Right atrium auricular region (tissue), 2 donors: ENCODE results near the gene RARG. TPM values are rescaled to one million over a fixed set of nuclear protein-coding genes. Genes with fewer than 3 reads are reported as not detected.
"Not testable (repeated sequence)": the region's sequence is repeated elsewhere in the genome, so short reads cannot be mapped to it uniquely, and the experiment has no call there.

Source experiments
- DNase-seq: peaks from one replicate; pipeline ENCODE4 v3.0.0-alpha.2; 2019; ENCODE audit warnings: low spot score
- H3K27ac ChIP-seq, 2 donors: fragments of 200-600 bp; sonication (generic); 1 replicate in 1 of 2; 2 replicates in 1 of 2; pipeline ENCODE4 v1.5.1; 2016 to 2019
- H3K27me3 ChIP-seq, 2 donors: fragments of 200-600 bp; sonication (generic); one replicate each; pipeline versions ENCODE4 v1.5.1 to v1.6.0; 2017 to 2019
- H3K36me3 ChIP-seq: fragments of 200-600 bp; sonication (generic); one replicate; pipeline ENCODE4 v1.5.1; 2016
- H3K4me1 ChIP-seq, 2 donors: fragments of 200-600 bp; sonication (generic); one replicate each; pipeline versions ENCODE4 v1.5.1 to v1.6.0; 2017 to 2019
- H3K4me3 ChIP-seq, 2 donors: fragments of 200-600 bp; sonication (generic); 1 replicate in 1 of 2; 2 replicates in 1 of 2; pipeline ENCODE4 v1.5.1; 2017 to 2019; ENCODE audit warnings: mild to moderate bottlenecking in 1 of 2, moderate library complexity in 1 of 2
- H3K9me3 ChIP-seq, 2 donors: fragments of 200-600 bp; sonication (generic); one replicate each; pipeline ENCODE4 v1.5.1; 2019
- total RNA-seq, 2 donors: library from RNA; depleted of rRNA; stranded (reverse); fragments of >200 nt; gene quantifications; one replicate each; pipeline ENCODE4 v1.1.0, GENCODE V29; 2016
- TF ChIP-seq, protein P1 (sequence below), 2 donors: fragments of 200-600 bp; sonication (generic); IDR thresholded peaks; one replicate each; pipeline ENCODE4 v1.5.1; 2019; ENCODE audit warnings: antibody characterized with exemption in 2 of 2

Gene RARG
- total RNA-seq, 2 donors from 2014 or later: 14.8 to 15.0 TPM

DNA sequence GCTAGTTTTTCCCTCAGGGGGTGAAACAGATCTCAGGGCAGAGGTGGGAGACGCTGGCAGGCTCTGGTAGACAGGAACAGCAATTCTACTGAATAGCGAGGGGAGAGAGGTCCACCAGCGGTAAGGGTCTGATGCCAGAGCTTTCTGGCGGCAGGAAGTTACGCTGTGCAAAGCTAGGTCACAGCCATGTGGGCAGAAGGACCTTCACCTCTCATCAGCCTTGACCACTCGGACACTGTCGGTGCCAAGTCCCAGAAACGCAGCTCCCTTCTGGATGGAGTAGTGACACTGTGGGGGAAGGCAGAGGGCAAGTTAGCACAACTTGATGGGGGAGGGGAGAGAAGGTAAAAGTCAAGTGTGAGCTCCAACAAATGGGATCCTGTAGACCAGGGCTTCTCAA lies 61.8 kb downstream of the RARG start:
- no peak overlapping the region for H3K4me3 ChIP-seq
- DNase-seq: no peak
- peaks cover 0 to 5% of the 10 kb centered on the region in 2 donors for H3K4me1 ChIP-seq
- no peaks in the 10 kb centered on the region for H3K36me3 ChIP-seq
- H3K9me3 ChIP-seq: no peaks in the 10 kb centered on the region
- no peak overlapping the region for H3K27ac ChIP-seq
- no peaks in the 10 kb centered on the region for H3K27me3 ChIP-seq
- TF ChIP-seq, protein P1, sequence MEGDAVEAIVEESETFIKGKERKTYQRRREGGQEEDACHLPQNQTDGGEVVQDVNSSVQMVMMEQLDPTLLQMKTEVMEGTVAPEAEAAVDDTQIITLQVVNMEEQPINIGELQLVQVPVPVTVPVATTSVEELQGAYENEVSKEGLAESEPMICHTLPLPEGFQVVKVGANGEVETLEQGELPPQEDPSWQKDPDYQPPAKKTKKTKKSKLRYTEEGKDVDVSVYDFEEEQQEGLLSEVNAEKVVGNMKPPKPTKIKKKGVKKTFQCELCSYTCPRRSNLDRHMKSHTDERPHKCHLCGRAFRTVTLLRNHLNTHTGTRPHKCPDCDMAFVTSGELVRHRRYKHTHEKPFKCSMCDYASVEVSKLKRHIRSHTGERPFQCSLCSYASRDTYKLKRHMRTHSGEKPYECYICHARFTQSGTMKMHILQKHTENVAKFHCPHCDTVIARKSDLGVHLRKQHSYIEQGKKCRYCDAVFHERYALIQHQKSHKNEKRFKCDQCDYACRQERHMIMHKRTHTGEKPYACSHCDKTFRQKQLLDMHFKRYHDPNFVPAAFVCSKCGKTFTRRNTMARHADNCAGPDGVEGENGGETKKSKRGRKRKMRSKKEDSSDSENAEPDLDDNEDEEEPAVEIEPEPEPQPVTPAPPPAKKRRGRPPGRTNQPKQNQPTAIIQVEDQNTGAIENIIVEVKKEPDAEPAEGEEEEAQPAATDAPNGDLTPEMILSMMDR (IDR thresholded peaks at IDR 0.05): no peak

DNA sequence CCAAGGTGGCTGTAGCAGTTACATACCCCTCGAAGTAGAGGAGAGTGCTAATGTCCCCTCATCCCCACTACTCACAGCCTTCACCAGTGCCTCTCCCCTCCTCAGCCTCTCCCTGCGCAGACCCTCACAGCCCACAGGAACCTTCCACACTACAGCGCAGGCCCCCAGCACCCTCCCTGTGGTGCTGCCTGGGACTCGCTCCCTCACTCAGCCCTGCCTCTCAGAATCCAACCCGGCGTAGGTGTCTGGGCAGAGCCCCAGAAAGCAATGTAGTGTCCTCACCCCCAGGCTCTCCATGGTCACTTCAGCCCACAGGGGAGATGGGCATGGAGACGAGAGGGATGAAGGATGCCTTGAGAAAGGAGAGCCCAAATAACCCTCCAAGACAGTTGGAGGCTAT lies 62.4 kb downstream of the RARG start:
- Histone ChIP-seq H3K36me3 (no peaks in the 10 kb centered on the region), H3K27ac (no peak overlapping the region), H3K9me3 (no peaks in the 10 kb centered on the region), H3K27me3 (no peaks in the 10 kb centered on the region), H3K4me3 (no peak overlapping the region), H3K4me1 (no peaks in the 10 kb centered on the region)
- TF ChIP-seq, protein P1 (IDR thresholded peaks at IDR 0.05): no peak
- DNase-seq: peak; percentile 28

DNA sequence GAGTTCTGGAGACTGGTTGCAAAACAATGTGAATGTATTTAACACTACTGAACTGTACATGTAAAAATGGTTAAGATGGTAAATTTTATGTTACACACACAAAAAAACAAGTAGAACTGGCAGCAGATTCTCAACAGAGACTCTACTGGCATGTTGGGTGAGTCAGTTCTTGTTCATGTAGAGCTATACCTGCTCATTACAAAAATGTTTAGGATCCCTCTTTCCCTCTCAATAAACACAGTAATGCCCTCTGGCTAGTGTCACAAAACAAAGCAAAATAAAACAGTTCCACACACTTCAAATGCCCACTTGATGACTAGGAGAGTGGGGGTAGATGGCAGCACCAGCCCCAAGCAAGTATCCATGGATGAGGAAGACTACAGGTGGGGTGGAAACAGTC lies 65.2 kb downstream of the RARG start:
- no peaks in the 10 kb centered on the region for H3K9me3 ChIP-seq
- H3K4me1 ChIP-seq: no peaks in the 10 kb centered on the region
- H3K4me3 ChIP-seq: no peak overlapping the region
- H3K36me3 ChIP-seq: no peaks in the 10 kb centered on the region
- DNase-seq: no peak
- H3K27me3 ChIP-seq: no peaks in the 10 kb centered on the region
- no peak overlapping the region for H3K27ac ChIP-seq
- TF ChIP-seq, protein P1 (IDR thresholded peaks at IDR 0.05): no peak

DNA sequence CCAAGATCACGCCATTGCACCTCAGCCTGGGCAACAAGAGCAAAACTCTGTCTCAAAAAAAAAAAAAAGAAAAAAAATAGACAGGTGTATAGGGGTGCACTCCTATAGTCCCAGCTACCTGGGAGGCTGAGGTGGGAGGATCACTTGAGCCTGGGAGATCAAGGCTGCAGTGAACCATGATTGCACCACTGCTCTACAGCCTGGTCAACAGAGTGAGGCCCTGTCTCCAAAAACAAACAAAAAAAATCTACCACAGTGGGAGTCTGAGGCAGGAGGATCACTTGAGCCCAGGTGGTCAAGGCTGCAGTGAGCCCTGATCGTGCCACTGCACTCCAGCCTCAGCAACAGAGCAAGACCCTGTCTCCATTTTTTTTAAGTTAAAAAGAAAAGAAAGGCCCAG lies 69.0 kb downstream of the RARG start:
- not testable (repeated sequence) for H3K27ac ChIP-seq, H3K36me3 ChIP-seq, H3K4me1 ChIP-seq, H3K27me3 ChIP-seq, DNase-seq, H3K9me3 ChIP-seq, H3K4me3 ChIP-seq

DNA sequence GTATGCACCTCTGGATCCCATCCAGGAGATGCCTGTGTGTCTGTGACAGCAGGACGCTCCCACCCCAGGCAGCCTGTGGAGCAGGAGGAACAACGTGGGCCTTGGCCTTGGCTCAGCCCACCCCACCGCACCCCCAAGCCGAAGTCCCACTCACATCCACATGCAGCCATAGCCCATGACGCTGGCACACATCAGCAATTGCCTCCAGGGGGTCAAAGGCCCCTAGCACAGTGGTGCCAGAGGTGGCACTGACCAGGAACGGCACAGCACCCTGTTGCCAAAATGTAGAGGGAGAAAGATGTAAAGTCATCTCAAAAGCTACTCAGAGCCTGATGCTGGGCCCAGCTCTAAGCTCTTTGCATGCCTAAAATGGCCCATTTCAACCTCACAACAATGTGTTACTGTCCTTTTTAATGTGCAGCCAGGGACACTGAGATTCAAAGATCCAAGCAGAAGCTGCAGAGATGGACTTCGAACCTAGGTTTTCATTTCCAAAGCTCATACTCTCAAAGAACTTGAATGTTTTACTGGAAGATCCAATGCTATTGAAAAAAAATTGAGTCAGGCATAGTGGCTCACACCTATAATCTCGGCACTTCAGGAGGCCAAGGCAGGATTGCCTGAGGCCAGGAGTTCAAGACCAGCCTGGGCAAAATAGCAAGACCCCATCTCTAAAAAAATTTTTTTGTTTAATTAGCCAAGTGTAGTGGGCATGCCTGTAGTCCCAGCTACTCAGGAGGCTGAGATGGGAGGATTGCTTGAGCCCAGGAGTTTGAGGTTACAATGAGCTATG lies 70.7 kb downstream of the RARG start:
- Histone ChIP-seq H3K4me1 (peaks cover 0 to 4% of the 10 kb centered on the region in 2 donors), H3K9me3 (no peaks in the 10 kb centered on the region), H3K27me3 (no peaks in the 10 kb centered on the region), H3K27ac (no peak overlapping the region), H3K4me3 (no peak overlapping the region), H3K36me3 (peaks cover 5% of the 10 kb centered on the region)
- TF ChIP-seq, protein P1 (IDR thresholded peaks at IDR 0.05): no peak
- DNase-seq: no peak

DNA sequence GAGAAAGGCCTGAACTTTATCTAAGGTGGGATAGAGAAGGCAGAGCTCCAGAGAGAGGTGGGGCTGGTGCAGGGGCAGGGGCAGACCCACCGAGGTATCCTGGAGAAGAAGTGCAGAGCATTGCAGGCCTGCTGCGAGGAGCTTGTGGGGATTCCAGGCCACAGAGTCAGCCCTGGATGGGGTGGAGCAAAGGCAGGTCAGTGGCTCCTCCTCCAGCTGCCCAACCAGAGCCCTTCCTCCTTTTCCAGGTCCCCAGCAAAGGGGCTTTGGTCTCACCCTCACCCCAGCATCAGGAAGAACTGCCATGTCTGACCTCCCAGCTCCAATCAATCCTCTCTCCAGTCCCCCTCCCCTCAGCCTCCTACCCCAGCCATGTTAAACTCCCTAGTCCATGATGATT lies 71.3 kb downstream of the RARG start:
- Histone ChIP-seq H3K36me3 (peaks cover 5% of the 10 kb centered on the region), H3K9me3 (no peaks in the 10 kb centered on the region), H3K4me3 (no peak overlapping the region), H3K4me1 (peaks cover 0 to 4% of the 10 kb centered on the region in 2 donors), H3K27ac (no peak overlapping the region), H3K27me3 (no peaks in the 10 kb centered on the region)
- no peak for DNase-seq
- TF ChIP-seq, protein P1 (IDR thresholded peaks at IDR 0.05): no peak

Other genes with a start within 250 kb of the RARG start
- gene EIF4B, start 225.8 kb downstream of the RARG start, total RNA-seq: 100 to 1,000 TPM; 272 to 383 TPM
- gene TNS2, start 182.1 kb downstream of the RARG start, total RNA-seq: 100 to 1,000 TPM in 1 of 2 donors, 10 to 100 TPM in 1; 76.2 to 153 TPM
- 10 to 100 TPM; 33.5 to 64.5 TPM for gene SPRYD3, start 152.8 kb downstream of the RARG start, total RNA-seq
- gene IGFBP6, start 134.5 kb downstream of the RARG start, total RNA-seq: 100 to 1,000 TPM in 1 of 2 donors, 10 to 100 TPM in 1; 99.0 to 358 TPM
- gene SOAT2, start 128.7 kb downstream of the RARG start, total RNA-seq: not detected
- gene ZNF740, start 51.5 kb downstream of the RARG start, total RNA-seq: 1 to 10 TPM; 5.9 to 7.4 TPM
- gene CSAD, start 51.3 kb downstream of the RARG start, total RNA-seq: 1 to 10 TPM; 3.4 to 4.9 TPM
- under 1 TPM in 1 of 2 donors, not detected in 1; 0.47 TPM for gene ITGB7, start 25.0 kb downstream of the RARG start, total RNA-seq
- gene ESPL1, start 36.1 kb upstream of the RARG start, total RNA-seq: under 1 TPM; 0.12 to 0.59 TPM
- 100 to 1,000 TPM; 416 to 549 TPM for gene PFDN5, start 63.3 kb upstream of the RARG start, total RNA-seq
- gene MYG1, start 67.5 kb upstream of the RARG start, total RNA-seq: 10 to 100 TPM; 26.9 to 28.3 TPM
- gene AAAS, start 89.4 kb upstream of the RARG start, total RNA-seq: 10 to 100 TPM; 30.4 to 30.8 TPM
- not detected for gene SP7, start 104.1 kb upstream of the RARG start, total RNA-seq
- gene SP1, start 148.0 kb upstream of the RARG start, total RNA-seq: 10 to 100 TPM; 21.2 to 36.6 TPM
- under 1 TPM; 0.37 to 0.47 TPM for gene AMHR2, start 191.6 kb upstream of the RARG start, total RNA-seq
- gene PRR13, start 209.5 kb upstream of the RARG start, total RNA-seq: 10 to 100 TPM; 38.8 to 60.6 TPM
- 100 to 1,000 TPM; 288 to 378 TPM for gene PCBP2, start 219.9 kb upstream of the RARG start, total RNA-seq